ENCODE results near the gene C11orf16. TPM values are rescaled to one million over a fixed set of nuclear protein-coding genes. Genes with fewer than 3 reads are reported as not detected.

C11orf16 gene
- total RNA-seq, 2 donors from 2014 or later: not detected

GRCh38 chr11:8914661-8915018 lies 18.1 kb downstream of the C11orf16 start:
- no peak for TF ChIP-seq CTCF (IDR thresholded peaks at IDR 0.05)
- no peaks in the 10 kb centered on the region for H3K27me3 ChIP-seq (replicated peaks; ENCODE audit: insufficient read depth)
- DNase-seq (ENCODE audit: low spot score): no peak
- peaks cover 19 to 59% of the 10 kb centered on the region in 2 donors for H3K4me1 ChIP-seq (ENCODE audit: control insufficient read depth in 1 of 2, low read depth in 2 of 2)
- no peak for ATAC-seq (ENCODE audit: insufficient number of reproducible peaks, low FRiP score, low read depth)
- no peaks in the 10 kb centered on the region for H3K9me3 ChIP-seq
- H3K36me3 ChIP-seq: peaks cover 4% of the 10 kb centered on the region
- peak overlapping the region; percentile 58 for H3K4me3 ChIP-seq
- H3K27ac ChIP-seq: peak overlapping the region; percentile 53 to 66

GRCh38 chr11:8913961-8914660 lies 18.6 kb downstream of the C11orf16 start:
- DNase-seq (ENCODE audit: low spot score) (no peak), ATAC-seq (ENCODE audit: insufficient number of reproducible peaks, low FRiP score, low read depth) (no peak)
- TF ChIP-seq CTCF (IDR thresholded peaks at IDR 0.05): peak; percentile 53
- Histone ChIP-seq H3K9me3 (no peaks in the 10 kb centered on the region), H3K4me1 (ENCODE audit: control insufficient read depth in 1 of 2, low read depth in 2 of 2) (peaks cover 20 to 59% of the 10 kb centered on the region in 2 donors), H3K4me3 (peak overlapping the region; percentile 58), H3K27me3 (replicated peaks; ENCODE audit: insufficient read depth) (no peaks in the 10 kb centered on the region), H3K27ac (peak overlapping the region; percentile 53 to 66), H3K36me3 (no peaks in the 10 kb centered on the region)

- H3K27ac ChIP-seq: peak within 1 kb of the TSS; percentile 85 to 93
- DNase-seq (ENCODE audit: low spot score) (peak; percentile 86), ATAC-seq (ENCODE audit: insufficient number of reproducible peaks, low FRiP score, low read depth) (peak; percentile 56)
- no peak for TF ChIP-seq CTCF (IDR thresholded peaks at IDR 0.05)
- H3K36me3 ChIP-seq: no peaks in the 10 kb centered on the region
- H3K4me3 ChIP-seq: peak within 1 kb of the TSS; percentile 78
- peaks cover 11 to 37% of the 10 kb centered on the region in 2 donors for H3K4me1 ChIP-seq (ENCODE audit: control insufficient read depth in 1 of 2, low read depth in 2 of 2)
- H3K27me3 ChIP-seq (replicated peaks; ENCODE audit: insufficient read depth): no peaks in the 10 kb centered on the region
- no peaks in the 10 kb centered on the region for H3K9me3 ChIP-seq
Observed at GRCh38 chr11:8911029-8911823, 21.5 kb downstream of the C11orf16 start, which contains the start of gene AKIP1. Gene AKIP1 (plus strand): TSS chr11:8911189. CDS start chr11:8911450, 261 bp downstream.

- Histone ChIP-seq H3K27ac (no peak overlapping the region), H3K36me3 (no peaks in the 10 kb centered on the region), H3K9me3 (no peaks in the 10 kb centered on the region), H3K27me3 (replicated peaks; ENCODE audit: insufficient read depth) (no peaks in the 10 kb centered on the region), H3K4me3 (peak overlapping the region; percentile 78), H3K4me1 (ENCODE audit: control insufficient read depth in 1 of 2, low read depth in 2 of 2) (peaks cover 11 to 34% of the 10 kb centered on the region in 2 donors)
- ATAC-seq (ENCODE audit: insufficient number of reproducible peaks, low FRiP score, low read depth) (no peak), DNase-seq (ENCODE audit: low spot score) (no peak)
- no peak for TF ChIP-seq CTCF (IDR thresholded peaks at IDR 0.05)
Observed at GRCh38 chr11:8910649-8911026, 22.1 kb downstream of the C11orf16 start.

- Histone ChIP-seq H3K4me3 (no peak overlapping the region), H3K36me3 (no peaks in the 10 kb centered on the region), H3K9me3 (no peaks in the 10 kb centered on the region), H3K4me1 (ENCODE audit: control insufficient read depth in 1 of 2, low read depth in 2 of 2) (peaks cover 6 to 9% of the 10 kb centered on the region in 2 donors), H3K27me3 (replicated peaks; ENCODE audit: insufficient read depth) (no peaks in the 10 kb centered on the region), H3K27ac (no peak overlapping the region)
- TF ChIP-seq CTCF (IDR thresholded peaks at IDR 0.05): no peak
- ATAC-seq (ENCODE audit: insufficient number of reproducible peaks, low FRiP score, low read depth) (no peak), DNase-seq (ENCODE audit: low spot score) (no peak)
Observed at GRCh38 chr11:8908099-8908498, 24.6 kb downstream of the C11orf16 start.
